ENCODE measurements around the gene ARHGEF10L.

GRCh38 chr1:17649371-17650106, 110.0 kb downstream of the ARHGEF10L start:
- no peak for TF ChIP-seq POLR2A (IDR thresholded peaks at IDR 0.05; ENCODE audit: low read depth, low read length)
- no peak for TF ChIP-seq POLR2AphosphoS5 (IDR thresholded peaks at IDR 0.05; ENCODE audit: low read depth, low read length)
- no peak for TF ChIP-seq TAF1 (IDR thresholded peaks at IDR 0.05; ENCODE audit: low read depth, low read length)
- no peak for TF ChIP-seq POU2F2 (IDR thresholded peaks at IDR 0.05; ENCODE audit: low read depth, low read length)
- no peak for TF ChIP-seq SPI1 (IDR thresholded peaks at IDR 0.05; ENCODE audit: low read depth, low read length)
